Stimulated activated CD4-positive, alpha-beta T cell treated with anti-CD3 and anti-CD28 coated beads, Interleukin-2, amount 100 ng/mL, for 4 hours (primary cell): ENCODE results near the gene GPRC5A.

Experiments used
- DNase-seq: peaks from one replicate; pipeline ENCODE4 v3.0.0-alpha.2; 2020; ENCODE audit warnings: low read depth

Gene GPRC5A

GRCh38 chr12:12909995-12910420, 18.6 kb downstream of the GPRC5A start:
- DNase-seq, result no peak

- DNase-seq, result no peak
These were observed 21.3 kb downstream of the GPRC5A start for GRCh38 chr12:12912711-12913110.

GRCh38 chr12:12915656-12916055, 24.3 kb downstream of the GPRC5A start:
- no peak for DNase-seq

- peak; percentile 66 for DNase-seq
These were observed 25.0 kb downstream of the GPRC5A start for GRCh38 chr12:12916135-12916944.

DNA sequence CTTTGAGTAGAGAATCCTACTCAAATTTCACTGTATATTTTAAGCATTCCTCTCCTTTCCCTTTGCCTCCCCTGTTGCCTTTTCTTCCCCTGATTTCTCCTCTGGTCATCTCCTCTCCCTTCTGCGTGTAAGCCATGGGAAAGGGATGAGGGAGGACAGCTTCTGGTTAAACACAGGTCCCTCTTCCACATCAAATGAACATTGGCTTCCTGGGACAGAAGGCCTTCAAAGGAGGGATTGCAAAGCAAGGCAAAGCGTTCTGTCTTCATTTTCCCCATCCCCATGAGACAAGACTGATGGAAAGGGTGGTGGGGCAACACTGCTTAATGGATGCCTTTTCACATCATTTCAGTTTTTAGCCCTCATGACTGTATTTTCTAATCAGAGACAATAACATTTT, 26.2 kb downstream of the GPRC5A start:
- no peak for DNase-seq

- DNase-seq, result no peak
These were observed 27.5 kb downstream of the GPRC5A start for GRCh38 chr12:12918781-12919389.

DNA sequence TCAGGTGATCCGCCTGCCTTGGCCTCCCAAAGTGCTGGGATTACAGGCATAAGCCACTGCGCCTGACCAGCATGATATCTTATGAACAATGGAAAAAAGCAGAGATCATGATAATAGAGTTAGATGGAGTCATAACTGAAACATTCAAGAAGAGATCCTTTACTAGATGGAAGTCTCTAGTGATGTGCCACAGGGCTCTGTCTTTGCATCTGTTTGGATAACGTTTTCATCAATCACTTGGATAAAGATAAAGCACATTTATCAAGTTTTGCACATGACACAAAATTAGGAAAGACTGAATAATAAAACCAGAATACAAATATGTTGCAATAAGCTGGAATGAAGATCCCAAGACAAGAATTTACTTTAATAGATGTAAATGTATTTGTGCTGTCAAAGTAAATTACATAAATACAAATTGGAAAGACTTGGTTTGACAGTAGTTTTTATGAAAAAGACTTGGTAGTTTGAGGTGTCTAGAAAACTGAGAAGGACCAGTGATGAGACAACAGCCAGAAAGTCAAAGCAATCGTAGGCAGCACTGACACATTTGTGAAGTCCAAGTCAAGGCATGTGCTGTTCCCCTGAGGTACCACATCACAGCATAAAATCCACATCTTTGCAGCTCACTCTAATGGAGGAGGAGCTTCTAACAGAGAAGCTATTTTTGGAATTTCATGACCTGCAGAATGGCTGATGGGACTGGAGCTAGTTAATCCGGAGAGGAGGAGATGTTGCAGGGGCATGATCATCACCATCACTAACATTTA, 28.5 kb downstream of the GPRC5A start:
- no peak for DNase-seq

- no peak for DNase-seq
These were observed 30.8 kb downstream of the GPRC5A start for GRCh38 chr12:12922191-12922616.

GRCh38 chr12:12922978-12923377, 31.6 kb downstream of the GPRC5A start:
- DNase-seq, result no peak

DNA sequence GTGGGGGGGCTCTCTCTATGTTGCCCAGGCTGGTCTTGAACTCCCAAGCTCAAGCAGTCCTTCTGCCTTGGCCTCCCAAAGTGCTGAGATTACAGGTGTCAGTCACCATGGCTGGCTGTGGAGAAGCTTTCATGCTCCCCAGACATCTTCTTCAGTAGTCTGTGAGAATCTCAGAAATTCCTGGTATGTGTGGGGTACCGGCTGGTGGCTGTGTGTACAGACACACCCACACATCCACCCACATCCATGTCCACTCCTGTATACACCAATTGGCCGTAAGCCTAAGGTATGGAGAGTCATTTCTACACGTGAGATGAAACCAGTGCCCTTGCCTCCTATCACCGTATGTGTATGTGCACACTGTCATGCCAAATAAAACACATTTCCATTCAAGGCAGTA, 32.8 kb downstream of the GPRC5A start:
- no peak for DNase-seq

GRCh38 chr12:12925388-12925787, 34.0 kb downstream of the GPRC5A start:
- no peak for DNase-seq

DNA sequence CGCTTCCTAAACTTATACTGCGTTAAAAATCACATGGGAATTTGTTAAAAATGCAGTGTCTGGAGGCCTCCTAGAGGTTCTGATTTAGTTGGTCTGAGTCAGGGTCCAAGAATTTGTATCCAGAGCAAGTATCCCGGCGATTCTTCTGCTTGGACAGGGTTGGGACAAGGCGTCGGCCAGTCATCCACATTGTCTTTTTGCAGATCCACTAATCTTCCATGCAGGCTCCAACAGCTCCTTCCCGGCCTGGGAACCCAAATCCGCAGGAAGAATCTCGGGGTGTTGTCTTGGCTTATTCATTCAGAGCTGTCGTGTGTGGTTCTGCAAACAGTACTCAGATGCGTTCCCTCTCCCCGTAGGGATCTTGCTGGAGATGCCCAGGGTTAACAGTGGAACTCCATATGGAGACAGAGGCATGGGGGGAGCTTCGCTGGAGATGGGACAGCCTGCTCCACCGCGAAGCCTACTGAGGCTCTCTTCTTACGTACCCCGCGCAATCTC, 35.3 kb downstream of the GPRC5A start:
- DNase-seq, result no peak

GRCh38 chr12:12927211-12928079, 36.1 kb downstream of the GPRC5A start:
- DNase-seq, result no peak

- DNase-seq, result no peak
These were observed 38.3 kb downstream of the GPRC5A start for GRCh38 chr12:12929696-12930095.

GRCh38 chr12:12930633-12931219, 39.4 kb downstream of the GPRC5A start:
- DNase-seq, result no peak

DNA sequence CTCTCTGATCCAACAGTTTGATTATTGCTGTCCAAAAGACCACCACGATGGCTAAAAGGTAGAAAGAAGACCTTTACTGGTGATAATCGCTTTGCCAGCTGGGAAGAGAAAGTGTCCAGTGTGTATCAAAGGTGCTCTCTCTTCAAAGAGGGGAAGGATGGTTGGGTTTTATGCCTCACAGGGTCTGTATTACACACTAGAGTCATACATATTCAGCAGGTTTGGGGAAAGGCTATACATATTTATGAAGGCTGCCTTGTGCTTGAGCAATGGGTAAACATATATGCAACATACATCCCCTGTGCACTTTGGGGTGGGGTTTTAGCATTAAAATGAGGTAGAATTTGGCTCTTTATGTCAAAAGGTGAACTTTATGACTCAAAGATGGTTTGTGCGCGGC, 42.4 kb downstream of the GPRC5A start:
- DNase-seq, result no peak

GRCh38 chr12:12934556-12934955, 43.2 kb downstream of the GPRC5A start:
- no peak for DNase-seq

DNA sequence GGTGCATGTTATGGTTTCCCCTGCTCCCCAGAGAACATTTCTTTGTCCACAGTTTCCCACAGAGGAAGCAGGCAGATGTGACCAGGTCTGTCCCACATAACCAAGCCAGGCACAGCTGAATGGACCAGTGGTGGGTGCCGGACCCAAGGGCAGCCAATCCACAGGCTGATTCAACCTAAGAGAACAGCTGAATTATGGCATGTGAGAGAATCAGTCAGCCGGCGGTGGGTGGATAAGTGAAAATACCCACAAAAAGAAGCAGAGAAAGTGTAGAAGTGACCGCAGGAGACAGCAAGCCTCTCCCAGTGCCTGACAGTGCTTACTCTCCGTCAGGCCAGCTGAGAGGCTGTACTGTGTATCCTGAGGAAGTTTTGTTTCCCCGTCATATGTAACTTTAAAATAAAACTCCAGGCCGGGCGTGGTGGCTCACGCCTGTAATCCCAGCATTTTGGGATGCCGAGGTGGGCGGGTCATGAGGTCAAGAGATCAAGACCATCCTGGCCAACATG, 45.7 kb downstream of the GPRC5A start:
- DNase-seq, result no peak

- no peak for DNase-seq
These were observed 47.2 kb downstream of the GPRC5A start for GRCh38 chr12:12938541-12938940.

GRCh38 chr12:12939888-12940287, 48.5 kb downstream of the GPRC5A start:
- DNase-seq, result no peak
